Vagina (tissue), 2 donors: Measurements from ENCODE around the gene AFAP1.

Source experiments
- CTCF ChIP-seq, 3 experiments: fragments of 450-650 bp in 2 of 3; fragments of 200-600 bp in 1 of 3; sonication (generic) in 1 of 3; IDR thresholded peaks; one replicate each; pipeline ENCODE4 v1.5.1; 2017 to 2019; ENCODE audit warnings: antibody characterized with exemption in 3 of 3, mild to moderate bottlenecking in 2 of 3, moderate library complexity in 2 of 3
- POLR2A ChIP-seq, 2 donors: fragments of 450-650 bp; IDR thresholded peaks; one replicate each; pipeline ENCODE4 v1.6.1; 2017; ENCODE audit warnings: antibody characterized with exemption in 2 of 2, mild to moderate bottlenecking in 2 of 2, moderate library complexity in 2 of 2

DNA sequence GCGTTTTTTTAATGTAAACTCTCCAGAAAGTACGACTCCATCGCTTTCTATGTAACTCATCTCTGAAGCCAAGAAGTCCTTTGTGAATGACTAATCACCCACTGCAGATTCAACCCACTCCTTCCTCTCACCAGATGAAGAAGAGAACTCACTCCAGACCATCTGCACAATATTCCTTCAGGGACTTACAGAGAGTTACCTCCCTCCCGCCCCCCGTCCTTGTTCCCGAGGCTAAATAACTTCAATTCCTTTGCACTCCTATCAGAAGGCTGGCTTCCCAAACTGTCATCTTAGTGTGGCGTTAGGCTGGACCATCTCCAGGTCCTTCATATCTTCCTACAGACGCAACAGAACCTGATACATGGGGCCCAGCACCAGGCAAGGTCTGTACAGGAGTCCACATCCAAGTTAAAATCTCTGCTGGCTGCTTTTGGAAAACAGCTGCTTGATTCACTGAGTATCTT is 82.4 kb downstream of the AFAP1 start:
- no peak for TF ChIP-seq CTCF (IDR thresholded peaks at IDR 0.05)
- TF ChIP-seq POLR2A (IDR thresholded peaks at IDR 0.05): no peak
